GM21723 (cell line): ENCODE data around the gene EXTL2.
A peak's percentile ranks its signal among the peaks of the same experiment; 100 is the strongest.
"Not testable (repeated sequence)": the region's sequence is repeated elsewhere in the genome, so short reads cannot be mapped to it uniquely, and the experiment has no call there.

Source experiments
- ATAC-seq: cut with Tn5 transposase; IDR thresholded peaks from one replicate; pipeline ENCODE4 v1.9.1; 2021; ENCODE audit warnings: mild to moderate bottlenecking, moderate library complexity; ENCODE audit not compliant: unreplicated experiment

The EXTL2 gene

GRCh38 chr1:100903777-100904176, 9.1 kb upstream of the EXTL2 start:
- no peak for ATAC-seq

DNA sequence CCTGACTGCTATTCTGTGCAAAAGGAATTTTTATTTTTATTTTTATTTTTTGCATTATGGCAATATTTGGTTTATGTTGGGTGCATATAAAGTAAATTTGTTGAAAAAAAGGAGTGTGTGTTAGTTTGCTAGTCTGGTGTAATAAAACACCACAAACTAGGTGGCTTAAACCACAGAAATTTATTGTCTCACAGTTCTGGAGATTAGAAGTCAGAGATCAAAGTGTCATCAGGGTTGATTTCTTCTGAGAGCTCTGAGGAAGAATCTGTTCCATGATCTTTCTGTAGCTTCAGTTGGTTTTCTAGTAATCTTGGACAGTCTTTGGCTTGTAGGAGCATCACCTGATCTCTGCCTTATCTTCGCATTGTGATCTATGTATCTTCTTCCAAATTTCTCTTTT, 7.7 kb upstream of the EXTL2 start:
- ATAC-seq: no peak

- ATAC-seq: peak; percentile 39
These were observed 1.9 kb upstream of the EXTL2 start for GRCh38 chr1:100896481-100896982.

DNA sequence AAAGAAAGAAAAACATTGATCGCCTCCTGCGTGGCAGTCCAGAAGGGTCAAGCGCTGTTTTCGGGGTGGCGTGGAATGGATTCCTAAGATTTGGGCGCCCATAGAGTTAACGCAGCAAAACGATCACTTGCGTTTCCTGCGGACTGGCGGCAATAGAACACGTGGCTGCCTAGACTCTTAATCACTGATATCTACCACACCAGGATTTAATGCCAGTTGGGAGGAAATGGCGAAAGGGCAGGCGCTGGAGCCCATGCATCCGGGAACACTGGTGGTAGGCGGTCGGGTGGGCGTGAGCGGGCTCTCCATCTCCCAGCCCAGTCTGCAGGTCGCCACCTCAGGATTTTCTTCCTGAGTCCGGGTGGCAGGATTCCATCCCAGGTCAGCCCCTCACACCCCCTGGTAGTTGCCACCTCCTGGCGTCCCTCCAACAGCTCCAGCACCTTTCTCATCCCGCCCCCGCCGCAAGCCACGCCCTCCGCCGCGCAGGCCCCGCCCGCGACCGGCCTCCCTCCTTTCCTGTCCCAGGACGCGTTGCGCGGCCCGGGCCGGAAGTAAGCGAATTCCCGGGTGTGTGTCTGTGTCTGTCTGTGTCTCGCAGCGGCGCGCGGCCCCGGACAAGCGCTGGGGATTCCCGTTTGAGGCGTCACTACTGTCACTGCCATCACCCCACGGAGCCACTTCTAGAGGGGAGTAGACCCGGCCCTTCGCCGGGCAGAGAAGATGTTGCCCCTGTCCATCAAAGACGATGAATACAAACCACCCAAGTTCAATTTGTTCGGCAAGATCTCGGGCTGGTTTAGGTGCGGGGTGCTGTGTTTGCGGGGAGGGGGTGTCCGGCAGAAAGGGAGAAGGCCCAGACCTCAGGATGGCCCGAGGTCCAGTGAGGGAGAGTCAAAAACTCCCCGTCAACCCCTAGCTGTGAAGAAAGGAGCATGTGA, 1.2 kb upstream of the EXTL2 start, which contains the start of gene SLC30A7:
TSS of gene SLC30A7 (plus strand) at position 551 of the 941 bp plus-strand sequence. CDS start at position 724, 173 bp downstream.
- peak; percentile 75 for ATAC-seq

DNA sequence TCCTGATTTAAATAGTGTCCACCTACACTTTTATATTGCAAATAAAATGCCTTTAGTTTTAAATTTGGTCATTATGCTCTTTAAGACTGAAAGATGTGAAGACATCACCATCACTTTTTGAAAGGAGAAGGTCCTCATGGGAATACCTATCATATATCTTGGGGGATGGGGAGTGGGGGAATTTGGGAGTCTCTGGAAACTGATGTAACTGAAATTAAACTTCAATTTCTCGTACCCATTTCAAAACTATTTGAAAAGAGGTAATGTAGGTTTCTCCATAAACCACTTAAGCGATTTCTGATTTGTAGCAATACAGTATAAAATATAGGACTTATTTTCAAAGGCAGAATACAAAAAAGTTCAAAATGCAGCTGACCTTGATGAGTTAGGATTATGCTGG, 924 bp downstream of the EXTL2 start:
- ATAC-seq: no peak

DNA sequence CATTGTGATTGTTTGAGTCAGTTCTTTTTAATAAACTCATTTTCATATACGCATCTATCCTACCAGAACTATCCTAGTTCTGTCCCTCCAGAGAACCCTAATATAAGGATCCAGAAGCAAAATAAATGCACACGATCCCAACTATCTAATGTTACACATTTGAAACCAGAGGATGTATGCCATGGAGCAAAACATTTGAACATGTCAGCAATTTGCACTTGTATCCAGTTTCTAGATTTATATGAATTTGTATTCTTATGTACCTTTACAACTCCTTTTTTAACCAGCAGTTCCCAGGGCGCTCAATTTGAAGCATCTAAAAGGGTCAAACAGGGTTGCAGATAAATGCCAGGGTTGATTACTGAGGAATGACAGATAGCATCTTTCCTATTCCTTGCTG, 2.1 kb downstream of the EXTL2 start:
- no peak for ATAC-seq

- no peak for ATAC-seq
These were observed 3.3 kb downstream of the EXTL2 start for GRCh38 chr1:100891380-100891779.

DNA sequence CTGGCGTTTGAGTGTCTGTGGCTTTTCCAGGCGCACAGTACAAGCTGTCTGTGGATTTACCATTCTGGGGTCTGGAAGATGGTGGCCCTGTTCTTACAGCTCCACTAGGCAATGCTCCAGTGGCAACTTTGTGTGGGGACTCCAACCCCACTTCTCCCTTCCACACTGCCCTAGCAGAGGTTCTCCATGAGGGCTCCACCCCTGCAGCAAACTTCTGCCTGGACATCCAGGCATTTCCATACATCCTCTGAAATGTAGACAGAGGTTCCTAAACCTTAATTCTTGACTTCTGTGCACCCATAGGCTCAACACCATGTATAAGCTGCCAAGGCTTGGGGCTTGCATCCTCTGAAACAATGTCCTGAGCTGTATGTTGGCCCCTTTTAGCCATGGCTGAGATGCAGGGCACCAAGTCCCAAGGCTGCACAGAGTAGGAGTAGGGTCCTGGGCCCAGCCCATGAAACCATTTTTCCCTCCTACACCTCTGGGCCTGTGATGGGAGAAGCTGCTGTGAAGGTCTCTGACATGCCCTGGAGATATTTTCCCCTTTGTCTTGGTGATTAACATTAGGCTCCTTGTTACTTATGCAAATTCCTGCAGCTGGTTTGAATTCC, 4.7 kb downstream of the EXTL2 start:
- not testable (repeated sequence) for ATAC-seq

GRCh38 chr1:100889007-100889406, 5.6 kb downstream of the EXTL2 start:
- not testable (repeated sequence) for ATAC-seq

- no peak for ATAC-seq
These were observed 10.7 kb downstream of the EXTL2 start for GRCh38 chr1:100883963-100884362.

- no peak for ATAC-seq
These were observed 11.9 kb downstream of the EXTL2 start for GRCh38 chr1:100882698-100883097.

GRCh38 chr1:100881687-100882086, 13.0 kb downstream of the EXTL2 start:
- no peak for ATAC-seq

- no peak for ATAC-seq
These were observed 15.2 kb downstream of the EXTL2 start for GRCh38 chr1:100879422-100879821.

DNA sequence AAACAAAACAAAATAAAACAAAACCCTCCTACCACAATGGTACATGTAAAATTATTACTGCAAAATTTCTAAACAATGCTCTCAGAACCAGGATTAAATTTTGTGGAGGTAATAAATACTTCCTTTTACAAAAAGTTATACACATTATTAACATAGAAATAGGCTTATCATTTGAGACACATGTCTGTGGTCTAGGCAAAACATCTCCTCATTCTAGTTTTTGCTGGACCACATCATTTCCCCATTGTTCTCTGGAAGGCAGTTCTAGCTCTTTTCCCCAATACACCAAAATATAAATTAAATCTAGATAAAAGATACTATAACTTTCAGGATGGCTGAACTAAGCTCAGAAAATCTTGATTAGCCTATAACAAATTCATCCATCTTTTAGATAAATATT, 18.4 kb downstream of the EXTL2 start:
- ATAC-seq: no peak

- ATAC-seq: no peak
These were observed 19.4 kb downstream of the EXTL2 start for GRCh38 chr1:100875228-100875627.

GRCh38 chr1:100874433-100874832, 20.2 kb downstream of the EXTL2 start:
- no peak for ATAC-seq

DNA sequence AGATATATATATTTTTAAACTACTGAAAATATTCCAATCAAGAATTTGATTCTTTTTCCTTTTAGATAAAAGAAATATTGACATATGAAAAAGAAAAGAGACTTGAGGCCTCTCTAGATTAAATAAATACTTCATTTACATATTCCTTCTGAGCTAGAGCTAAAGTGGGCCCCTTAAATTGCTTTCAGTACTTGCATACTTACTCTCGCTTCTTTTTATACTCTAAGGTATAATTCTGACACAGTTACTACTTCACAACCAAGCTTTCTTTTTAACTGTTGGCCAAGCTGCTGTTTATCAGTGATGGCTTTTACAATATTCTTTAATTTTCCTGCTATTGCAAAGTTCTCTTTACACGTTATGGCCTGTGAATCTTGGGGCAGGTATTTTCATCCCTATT, 24.6 kb downstream of the EXTL2 start:
- peak; percentile 53 for ATAC-seq

DNA sequence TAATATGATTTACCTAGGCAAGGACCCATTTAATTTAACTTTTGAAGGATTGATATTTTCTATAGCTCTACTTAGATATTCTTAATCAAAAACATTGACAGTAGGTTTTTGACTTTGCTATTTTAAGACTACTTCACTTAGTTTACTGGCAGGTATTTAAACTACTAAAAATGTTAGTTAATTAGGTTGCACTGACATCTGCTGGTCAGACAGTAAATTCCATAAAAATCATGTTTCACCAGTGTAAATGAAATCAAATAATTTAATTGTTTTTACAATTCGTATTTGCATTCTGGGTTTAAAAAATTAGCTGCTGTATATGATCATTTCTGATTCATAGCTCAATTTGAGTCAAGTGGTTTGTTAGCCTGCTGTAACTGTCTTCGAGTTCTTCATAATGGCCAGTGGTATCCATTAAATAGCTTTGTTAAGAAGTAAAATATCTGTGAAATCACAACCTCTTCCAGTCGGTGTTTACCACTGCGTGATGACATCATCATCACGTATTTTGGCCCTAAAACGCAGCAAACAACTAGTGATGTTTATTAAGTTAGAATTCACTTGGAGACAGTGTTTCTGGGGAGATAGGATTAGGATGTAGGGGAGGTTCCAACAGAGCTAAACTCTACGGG, 26.2 kb downstream of the EXTL2 start:
- ATAC-seq: peak; percentile 60

- no peak for ATAC-seq
These were observed 27.8 kb downstream of the EXTL2 start for GRCh38 chr1:100866901-100867206.

DNA sequence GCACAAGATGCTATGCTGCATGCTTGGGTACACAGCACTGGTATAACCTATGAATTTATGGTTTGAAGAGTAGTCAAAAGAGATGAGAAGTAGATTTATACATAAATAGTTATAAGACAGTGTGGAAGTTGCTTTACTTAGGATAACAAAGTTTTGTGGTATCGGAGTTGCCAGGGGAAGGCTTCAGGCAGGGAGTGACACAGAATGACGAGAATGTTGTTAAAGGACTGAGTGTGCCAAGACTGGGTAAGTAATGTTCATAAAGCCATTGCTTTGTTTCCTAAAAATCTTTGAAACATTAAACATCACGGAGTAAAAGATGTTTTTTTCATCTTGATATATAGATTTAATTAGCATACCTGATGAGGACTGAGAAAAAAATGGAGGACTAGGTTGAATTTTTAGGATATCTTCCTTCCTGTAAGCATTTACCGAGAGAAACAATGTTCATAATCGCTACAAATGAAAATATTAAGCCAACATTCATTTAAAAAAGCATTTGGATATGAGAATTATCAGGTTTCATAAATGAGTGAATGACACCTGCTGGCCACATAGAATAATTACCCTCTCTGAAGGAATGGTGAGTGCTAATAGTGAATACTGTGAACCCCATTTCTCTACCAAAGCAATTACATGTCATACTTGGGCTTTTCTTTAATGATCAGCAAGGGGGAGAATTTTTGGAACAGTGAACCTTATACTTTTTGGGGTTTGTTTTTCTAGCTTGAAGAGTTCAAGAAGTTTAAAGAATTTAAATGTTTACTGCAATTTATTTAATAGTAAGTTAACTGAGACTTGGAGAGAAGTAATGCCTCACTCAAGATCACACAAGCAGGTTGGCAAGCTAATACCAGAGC, 28.4 kb downstream of the EXTL2 start:
- peak; percentile 55 for ATAC-seq

GRCh38 chr1:100862591-100862990, 32.1 kb downstream of the EXTL2 start:
- no peak for ATAC-seq
